ENCODE measurements around the gene PRG3.

Gene PRG3

DNA sequence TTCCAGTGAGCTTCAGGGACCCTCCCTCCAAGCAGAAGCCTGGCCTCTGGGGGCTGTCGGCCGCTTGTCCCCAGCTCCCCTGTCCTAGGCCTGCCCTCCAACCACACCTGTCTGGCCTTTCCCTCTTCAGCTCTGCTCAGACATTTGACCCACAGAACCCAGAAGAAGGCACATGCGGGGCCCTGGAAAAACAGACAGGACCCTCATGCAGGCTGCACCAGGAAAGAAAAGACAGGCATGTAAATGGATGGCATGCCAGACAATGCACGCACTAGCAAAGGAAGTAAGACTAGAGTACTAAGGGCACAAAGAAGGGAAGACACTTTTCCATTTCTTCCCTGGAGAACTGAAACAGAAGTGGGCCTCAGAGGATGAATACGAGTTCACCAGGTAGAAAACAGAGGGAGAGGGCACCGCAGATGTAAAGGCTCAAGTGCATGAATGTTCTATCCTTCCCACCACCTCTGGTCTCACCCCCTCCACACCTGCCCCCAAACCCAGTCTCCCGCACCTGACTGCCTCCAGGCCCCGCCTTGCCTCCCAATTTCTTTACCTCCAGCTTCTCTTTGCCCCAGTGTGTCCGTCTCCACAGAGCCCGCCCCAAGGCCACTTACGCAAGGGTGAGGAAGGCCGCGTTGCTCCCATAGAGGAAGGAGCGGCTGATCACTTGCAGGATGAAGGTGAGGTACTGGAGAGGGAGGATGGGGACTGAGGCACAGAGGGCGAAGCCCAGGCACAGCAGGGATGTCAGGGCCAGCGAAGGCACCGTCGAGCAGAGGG, 28.6 kb upstream of the PRG3 start:
- no peak for DNase-seq
- TF ChIP-seq, protein P1, sequence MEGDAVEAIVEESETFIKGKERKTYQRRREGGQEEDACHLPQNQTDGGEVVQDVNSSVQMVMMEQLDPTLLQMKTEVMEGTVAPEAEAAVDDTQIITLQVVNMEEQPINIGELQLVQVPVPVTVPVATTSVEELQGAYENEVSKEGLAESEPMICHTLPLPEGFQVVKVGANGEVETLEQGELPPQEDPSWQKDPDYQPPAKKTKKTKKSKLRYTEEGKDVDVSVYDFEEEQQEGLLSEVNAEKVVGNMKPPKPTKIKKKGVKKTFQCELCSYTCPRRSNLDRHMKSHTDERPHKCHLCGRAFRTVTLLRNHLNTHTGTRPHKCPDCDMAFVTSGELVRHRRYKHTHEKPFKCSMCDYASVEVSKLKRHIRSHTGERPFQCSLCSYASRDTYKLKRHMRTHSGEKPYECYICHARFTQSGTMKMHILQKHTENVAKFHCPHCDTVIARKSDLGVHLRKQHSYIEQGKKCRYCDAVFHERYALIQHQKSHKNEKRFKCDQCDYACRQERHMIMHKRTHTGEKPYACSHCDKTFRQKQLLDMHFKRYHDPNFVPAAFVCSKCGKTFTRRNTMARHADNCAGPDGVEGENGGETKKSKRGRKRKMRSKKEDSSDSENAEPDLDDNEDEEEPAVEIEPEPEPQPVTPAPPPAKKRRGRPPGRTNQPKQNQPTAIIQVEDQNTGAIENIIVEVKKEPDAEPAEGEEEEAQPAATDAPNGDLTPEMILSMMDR (IDR thresholded peaks at IDR 0.05) = no peak
- Histone ChIP-seq H3K4me3 (no peak overlapping the region), H3K27me3 (no peaks in the 10 kb centered on the region), H3K4me1 (peaks cover 0 to 3% (median 0%) of the 10 kb centered on the region in 4 donors), H3K27ac (no peak overlapping the region), H3K9me3 (no peaks in the 10 kb centered on the region), H3K36me3 (peaks cover 57 to 91% (median 70%) of the 10 kb centered on the region in 3 donors)
- intact Hi-C loops (cut with DNase I; ENCODE audit: low total_unique reads) = no loop called here

DNA sequence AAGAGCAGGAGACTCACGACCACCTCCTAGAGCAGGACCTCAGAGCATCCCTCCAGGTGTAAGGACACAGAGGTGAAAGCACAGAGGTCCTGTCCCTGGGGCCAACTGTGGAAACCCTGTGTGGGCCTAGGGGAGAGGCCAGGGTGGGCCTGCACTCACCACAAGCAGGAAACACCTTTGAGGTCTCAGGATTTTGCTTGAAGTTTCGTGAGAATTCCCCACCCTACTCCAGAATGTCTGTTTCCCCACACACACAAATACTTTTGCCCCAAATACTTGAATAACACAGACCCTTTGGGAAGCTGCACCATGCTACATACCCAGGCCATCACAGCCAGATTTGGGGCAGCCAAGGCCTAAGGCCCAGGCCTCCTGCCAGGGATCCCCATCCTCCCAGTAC, 27.8 kb upstream of the PRG3 start:
- Histone ChIP-seq H3K27ac (no peak overlapping the region), H3K9me3 (no peaks in the 10 kb centered on the region), H3K4me1 (peaks cover 0 to 3% (median 0%) of the 10 kb centered on the region in 4 donors), H3K36me3 (peaks cover 50 to 83% (median 64%) of the 10 kb centered on the region in 3 donors), H3K4me3 (no peak overlapping the region), H3K27me3 (no peaks in the 10 kb centered on the region)
- intact Hi-C loops (cut with DNase I; ENCODE audit: low total_unique reads) = no loop called here
- TF ChIP-seq, protein P1 (IDR thresholded peaks at IDR 0.05) = no peak
- DNase-seq = no peak

DNA sequence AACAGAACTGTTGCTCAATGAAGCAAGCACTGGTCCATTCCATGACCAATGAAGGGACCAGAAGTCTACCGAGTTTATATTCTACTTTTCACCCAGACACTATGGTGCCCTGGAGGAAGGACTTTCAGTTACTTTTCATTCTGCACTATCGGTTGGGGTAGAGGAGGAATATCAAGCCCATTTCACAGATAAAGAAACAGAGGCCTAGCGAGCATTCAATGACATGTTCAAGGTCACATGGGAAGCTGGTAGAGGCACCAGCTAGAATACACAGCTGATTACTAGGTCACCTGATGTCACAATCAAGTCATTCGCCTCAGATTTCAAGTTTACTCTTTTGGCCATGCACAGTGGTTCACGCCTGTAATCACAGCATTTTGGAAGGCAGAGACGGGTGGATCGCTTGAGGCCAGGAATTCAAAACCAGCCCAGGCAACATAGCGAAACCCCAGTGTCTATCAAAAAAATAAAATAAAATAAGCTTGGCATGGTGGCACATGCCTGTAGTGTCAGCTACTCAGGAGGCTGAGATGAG, 27.1 kb upstream of the PRG3 start:
- no peak overlapping the region for H3K27ac ChIP-seq
- DNase-seq = no peak
- H3K4me3 ChIP-seq = no peak overlapping the region
- intact Hi-C loops (cut with DNase I; ENCODE audit: low total_unique reads) = no loop called here
- no peaks in the 10 kb centered on the region for H3K27me3 ChIP-seq
- peaks cover 42 to 76% (median 58%) of the 10 kb centered on the region in 3 donors for H3K36me3 ChIP-seq
- TF ChIP-seq, protein P1 (IDR thresholded peaks at IDR 0.05) = no peak
- peaks cover 0 to 3% (median 0%) of the 10 kb centered on the region in 4 donors for H3K4me1 ChIP-seq
- no peaks in the 10 kb centered on the region for H3K9me3 ChIP-seq

DNA sequence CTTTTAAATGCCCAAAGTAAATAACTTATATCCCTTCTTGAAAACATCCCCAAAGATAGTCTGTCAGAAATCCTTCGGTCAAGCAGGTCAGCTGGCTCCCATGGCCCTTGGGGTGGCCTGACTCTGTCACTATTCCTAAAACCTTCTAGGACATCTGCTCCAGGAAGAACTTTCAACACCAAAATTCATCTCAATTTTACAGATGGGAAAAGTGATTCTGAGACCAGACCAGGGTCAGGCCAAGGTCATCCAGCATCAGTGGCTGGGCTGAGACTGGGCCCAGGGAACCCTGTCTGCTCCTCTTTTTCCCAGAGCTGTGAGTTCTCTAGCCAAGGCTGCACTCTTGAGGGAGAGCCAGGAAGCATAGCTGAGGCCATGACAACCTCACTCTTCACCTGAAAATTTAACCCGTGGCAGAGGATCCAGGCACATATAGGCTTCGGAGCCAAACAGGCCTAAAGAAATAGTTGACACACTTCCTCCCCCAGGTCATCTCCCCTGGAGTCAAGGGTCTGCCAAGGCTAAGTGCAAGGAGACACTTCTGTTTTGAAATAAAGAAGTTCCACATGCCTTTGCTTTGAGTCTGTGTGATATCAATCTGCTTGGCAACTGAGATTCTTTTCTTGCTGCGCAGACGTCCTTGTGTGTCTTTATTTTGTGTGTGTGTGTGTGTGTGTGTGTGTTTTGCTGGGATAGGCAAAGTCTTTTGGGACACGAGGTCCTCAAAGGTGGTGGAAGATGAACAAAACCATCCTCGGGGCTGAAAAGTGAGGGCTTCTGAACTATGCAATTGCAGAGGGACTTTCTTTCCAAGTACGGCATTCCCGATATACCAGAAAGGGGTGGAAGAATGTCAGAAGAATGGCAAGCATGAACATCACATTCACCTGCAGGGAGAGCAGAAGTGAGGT, 26.3 kb upstream of the PRG3 start:
- Histone ChIP-seq H3K36me3 (peaks cover 42 to 69% (median 51%) of the 10 kb centered on the region in 3 donors), H3K4me1 (peaks cover 0 to 3% (median 0%) of the 10 kb centered on the region in 4 donors), H3K27ac (peak overlapping the region in 1 of 2 donors; percentile 17), H3K4me3 (no peak overlapping the region), H3K9me3 (no peaks in the 10 kb centered on the region), H3K27me3 (no peaks in the 10 kb centered on the region)
- intact Hi-C loops (cut with DNase I; ENCODE audit: low total_unique reads) = no loop called here
- DNase-seq = no peak
- TF ChIP-seq, protein P1 (IDR thresholded peaks at IDR 0.05) = no peak

DNA sequence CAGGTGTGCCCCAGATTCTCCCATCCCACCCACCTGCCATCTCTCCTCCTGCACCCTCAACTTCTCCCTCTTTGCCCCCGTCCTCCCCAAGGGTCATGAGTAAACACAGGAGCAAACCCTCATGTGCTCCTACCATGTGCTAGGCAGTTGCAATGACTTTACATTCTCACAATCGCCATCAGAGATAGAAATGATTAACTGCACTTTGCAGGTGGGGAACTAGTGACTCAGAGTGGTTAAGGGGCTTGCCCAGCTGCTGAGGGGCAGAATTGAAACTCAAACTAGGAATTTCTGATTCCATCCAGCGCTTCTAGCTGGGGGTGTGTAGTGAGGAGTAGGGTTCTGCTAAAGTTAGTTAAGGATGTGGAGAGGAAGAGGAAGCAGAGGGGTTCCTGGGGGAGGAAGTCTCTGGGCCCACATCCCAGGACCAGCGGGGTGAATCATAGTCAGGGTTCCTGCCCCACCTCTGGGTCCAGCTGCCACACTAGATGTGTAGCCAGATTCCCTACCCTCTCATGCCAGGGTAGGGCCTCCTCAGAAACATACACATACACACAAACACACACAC, 25.5 kb upstream of the PRG3 start:
- TF ChIP-seq, protein P1 (IDR thresholded peaks at IDR 0.05) = no peak
- Histone ChIP-seq H3K4me1 (peaks cover 0 to 3% (median 0%) of the 10 kb centered on the region in 4 donors), H3K36me3 (peaks cover 38 to 65% (median 44%) of the 10 kb centered on the region in 3 donors), H3K9me3 (no peaks in the 10 kb centered on the region), H3K4me3 (no peak overlapping the region), H3K27ac (peak overlapping the region in 1 of 2 donors; percentile 17), H3K27me3 (no peaks in the 10 kb centered on the region)
- intact Hi-C loops (cut with DNase I; ENCODE audit: low total_unique reads) = no loop called here
- peak in 1 of 2 donors; percentile 60 for DNase-seq
